Stimulated activated CD8-positive, alpha-beta memory T cell treated with anti-CD3 and anti-CD28 coated beads, Interleukin-15, amount 100 ng/mL, for 24 hours (primary cell): ENCODE measurements around the gene SETDB1.
A peak's percentile ranks its signal among the peaks of the same experiment; 100 is the strongest.
"Not testable (repeated sequence)": the region's sequence is repeated elsewhere in the genome, so short reads cannot be mapped to it uniquely, and the experiment has no call there.

Source experiments
- DNase-seq: peaks from one replicate; pipeline ENCODE4 v3.0.0-alpha.2; 2020; ENCODE audit warnings: low read depth

Gene SETDB1

GRCh38 chr1:150926097-150926741 is at the start of gene SETDB1:
TSS of gene SETDB1 (plus strand) at chr1:150926363. CDS start at chr1:150927715, 1,352 bp downstream.
- DNase-seq, result peak; percentile 70

DNA sequence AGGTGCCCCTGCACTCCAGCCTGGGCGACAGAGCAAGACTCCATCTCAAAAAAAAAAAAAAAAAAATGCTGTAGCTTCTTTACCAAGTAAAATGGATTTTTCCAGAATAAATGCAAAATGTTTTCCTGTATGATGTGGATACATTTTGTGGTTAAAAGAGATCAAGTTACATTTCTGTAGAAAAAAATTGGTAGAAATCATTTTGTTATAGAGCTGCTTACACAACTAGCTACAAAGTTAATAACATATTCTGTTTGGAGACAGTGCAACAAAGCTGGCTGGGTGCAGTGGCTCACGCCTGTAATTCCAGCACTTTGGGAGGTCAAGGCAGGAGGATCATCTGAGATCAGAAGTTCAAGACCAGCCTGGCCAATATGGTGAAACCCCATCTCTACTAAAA is 47.2 kb upstream of the SETDB1 start:
- DNase-seq, result not testable (repeated sequence)

DNA sequence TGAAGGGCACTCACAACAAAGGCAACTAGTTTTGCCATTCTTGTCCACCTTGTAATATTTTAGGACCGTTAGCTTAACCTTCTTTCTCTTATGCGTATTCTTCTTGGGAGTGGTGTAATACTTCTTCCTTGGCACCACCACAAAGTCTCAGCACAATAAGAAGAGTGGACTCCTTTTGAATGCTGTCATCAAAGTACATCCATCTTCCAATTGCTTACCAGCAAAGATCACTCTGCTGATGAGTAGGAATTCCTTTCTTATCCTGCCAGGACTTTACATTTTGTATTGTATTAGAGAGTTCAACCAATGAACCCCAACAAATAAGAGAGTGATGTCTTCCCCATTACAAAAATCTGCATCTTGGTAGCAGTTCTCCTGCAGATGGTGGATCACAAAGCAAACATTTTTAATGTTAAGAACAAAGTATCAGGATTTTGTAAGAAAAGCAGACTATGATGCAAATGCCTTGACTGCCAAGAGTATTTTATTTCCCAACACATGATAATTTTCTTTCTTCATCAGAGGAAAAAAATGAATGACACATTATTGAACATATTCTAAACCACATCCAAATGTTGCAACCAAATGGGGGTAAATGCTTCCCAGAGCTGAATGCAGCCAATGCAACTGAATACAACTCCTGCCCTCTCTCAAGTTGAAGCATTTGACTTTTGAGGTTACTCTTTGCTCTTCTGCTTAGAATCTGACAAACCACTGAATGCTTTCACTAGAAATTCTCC is 44.7 kb upstream of the SETDB1 start:
- DNase-seq, result no peak

DNA sequence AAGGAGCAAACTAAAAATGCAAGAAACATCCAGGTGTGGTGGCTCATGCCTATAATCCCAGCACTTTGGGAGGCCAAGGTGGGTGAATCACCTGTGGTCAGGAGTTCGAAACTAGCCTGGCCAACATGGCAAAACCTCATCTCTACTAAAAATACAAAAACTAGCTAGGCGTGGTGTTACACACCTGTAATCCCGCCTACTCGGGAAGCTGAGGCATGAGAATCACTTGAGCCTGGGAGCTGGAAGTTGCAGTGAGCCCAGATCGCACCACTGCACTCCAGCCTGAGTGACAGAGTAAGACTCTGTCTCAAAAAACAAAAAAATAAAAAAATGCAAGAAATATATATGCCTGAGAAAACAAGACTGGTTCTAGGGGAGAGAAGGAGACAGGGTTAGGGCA is 43.0 kb upstream of the SETDB1 start:
- not testable (repeated sequence) for DNase-seq

DNA sequence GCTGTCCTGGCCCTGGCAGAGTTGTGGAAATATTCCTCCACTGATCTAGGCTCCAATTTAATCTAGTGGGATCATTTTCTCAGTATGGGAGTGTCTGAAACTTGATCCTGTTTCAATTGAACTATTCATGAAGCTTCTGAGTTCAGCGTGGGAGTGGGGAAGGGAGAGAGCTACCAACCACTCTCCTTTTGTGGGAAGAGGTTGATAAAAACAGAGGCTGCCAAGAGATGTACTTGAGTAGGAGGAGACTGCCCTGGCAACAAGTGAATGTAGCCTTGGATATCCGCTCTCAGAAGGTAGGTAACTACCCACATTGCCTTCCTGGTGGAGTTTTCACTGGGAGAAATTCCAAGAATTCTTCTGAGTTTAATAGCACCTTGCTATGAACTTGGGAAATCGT is 39.1 kb upstream of the SETDB1 start, which contains the start of gene CTXND2:
Gene CTXND2, plus strand, starts transcription at position 119 of the 400 bp plus-strand sequence. CDS start 25,179 bp downstream, outside the sequence.
- no peak for DNase-seq

DNA sequence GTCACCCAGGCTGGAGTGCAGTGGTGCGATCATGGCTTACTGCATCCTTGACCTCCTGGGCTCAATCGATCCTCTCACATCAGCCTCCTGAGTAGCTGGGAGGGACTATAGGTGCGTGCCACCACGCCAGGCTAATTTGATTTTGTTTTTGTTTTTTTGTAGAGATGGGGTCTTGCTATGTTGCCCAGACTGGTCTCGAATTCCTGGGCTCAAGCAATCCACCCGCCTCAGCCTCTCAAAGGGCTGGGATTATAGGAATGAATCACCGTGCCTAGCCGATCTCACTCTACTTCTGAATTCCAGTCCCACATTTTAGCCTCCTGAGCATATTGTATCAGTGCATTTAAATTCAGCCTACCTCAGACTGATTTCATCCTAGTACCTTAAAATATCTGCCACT is 37.4 kb upstream of the SETDB1 start:
- no peak for DNase-seq

GRCh38 chr1:150890033-150890416 is 36.1 kb upstream of the SETDB1 start:
- DNase-seq, result no peak

- DNase-seq, result no peak
Measured at GRCh38 chr1:150893336-150893913, 32.7 kb upstream of the SETDB1 start.

- no peak for DNase-seq
Measured at GRCh38 chr1:150895618-150896017, 30.5 kb upstream of the SETDB1 start.

- not testable (repeated sequence) for DNase-seq
Measured at GRCh38 chr1:150899795-150900194, 26.4 kb upstream of the SETDB1 start.

DNA sequence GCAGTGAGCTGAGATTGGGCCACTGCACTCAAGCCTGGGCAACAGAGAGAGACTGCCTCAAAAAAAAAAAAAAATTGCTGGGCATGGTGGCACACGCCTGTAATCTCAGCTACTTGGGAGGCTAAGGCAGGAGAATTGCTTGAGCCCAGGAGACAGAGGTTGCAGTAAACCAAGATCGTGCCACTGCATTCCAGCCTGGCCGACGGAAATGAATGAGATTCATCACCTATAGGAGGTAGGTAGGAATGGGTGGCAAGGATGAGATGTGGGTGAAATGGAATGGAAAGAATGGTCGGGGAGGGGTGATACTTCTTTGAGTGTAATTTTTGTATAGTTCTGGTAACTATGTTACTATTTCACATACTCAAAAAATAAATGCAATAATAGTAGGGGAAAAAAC is 23.8 kb upstream of the SETDB1 start:
- DNase-seq, result no peak

DNA sequence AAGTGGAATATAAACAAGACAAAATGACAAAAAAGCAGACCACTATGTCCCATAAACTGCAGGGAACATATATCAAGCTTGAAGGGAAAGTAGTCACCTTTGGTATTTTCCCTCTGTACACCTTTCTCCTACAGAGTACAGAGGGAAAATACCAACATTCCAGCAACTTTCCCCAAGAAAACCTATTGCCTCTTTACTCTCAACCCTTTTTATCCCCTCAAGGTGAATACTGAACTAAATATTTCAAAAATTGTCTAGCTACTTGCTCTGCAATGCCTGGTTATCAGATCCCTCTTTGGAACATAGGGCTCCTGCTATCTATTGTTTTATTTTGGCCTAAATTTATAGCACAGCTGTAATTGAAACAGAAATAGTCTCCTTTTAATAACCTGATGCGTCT is 23.4 kb upstream of the SETDB1 start:
- DNase-seq, result no peak

DNA sequence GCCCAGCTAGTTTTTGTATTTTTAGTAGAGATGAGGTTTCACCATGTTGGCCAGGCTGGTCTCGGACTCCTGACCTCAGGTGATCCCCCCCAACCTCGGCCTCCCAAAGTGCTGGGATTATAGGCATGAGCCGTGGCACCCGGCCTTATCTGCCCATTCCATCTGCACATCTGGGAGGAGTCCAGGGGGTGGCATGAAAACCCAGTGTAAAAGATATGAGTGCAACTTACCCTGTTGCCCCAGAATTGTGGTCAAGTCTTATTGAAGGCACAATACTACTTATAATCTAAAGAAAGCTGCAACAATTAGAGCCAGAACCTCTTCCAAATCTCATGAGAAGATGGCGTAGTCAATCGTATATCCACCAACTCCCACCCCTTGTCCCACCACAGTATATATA is 20.9 kb upstream of the SETDB1 start:
- no peak for DNase-seq

DNA sequence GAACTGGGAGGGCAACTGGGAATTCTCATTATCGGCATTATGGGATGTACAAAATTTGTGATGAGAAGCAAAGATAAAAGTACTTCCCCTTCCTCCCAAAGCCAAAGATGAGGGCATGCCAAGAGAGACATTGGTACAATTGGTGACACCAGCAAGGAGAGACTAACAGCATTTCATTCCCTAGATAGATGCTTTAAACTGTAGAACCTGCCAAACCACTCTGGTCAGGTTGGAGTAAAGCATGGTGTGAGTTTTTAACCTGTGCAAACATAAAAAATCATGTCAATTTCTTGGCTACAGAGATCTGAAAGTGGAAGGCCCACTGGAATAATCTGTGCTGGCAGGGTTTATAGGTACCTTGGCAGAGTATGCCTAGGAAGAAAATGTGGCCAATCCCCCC is 19.8 kb upstream of the SETDB1 start:
- DNase-seq, result no peak

- no peak for DNase-seq
Measured at GRCh38 chr1:150906813-150907212, 19.4 kb upstream of the SETDB1 start.

- no peak for DNase-seq
Measured at GRCh38 chr1:150909585-150910180, 16.5 kb upstream of the SETDB1 start.

GRCh38 chr1:150912623-150913022 is 13.5 kb upstream of the SETDB1 start:
- no peak for DNase-seq

DNA sequence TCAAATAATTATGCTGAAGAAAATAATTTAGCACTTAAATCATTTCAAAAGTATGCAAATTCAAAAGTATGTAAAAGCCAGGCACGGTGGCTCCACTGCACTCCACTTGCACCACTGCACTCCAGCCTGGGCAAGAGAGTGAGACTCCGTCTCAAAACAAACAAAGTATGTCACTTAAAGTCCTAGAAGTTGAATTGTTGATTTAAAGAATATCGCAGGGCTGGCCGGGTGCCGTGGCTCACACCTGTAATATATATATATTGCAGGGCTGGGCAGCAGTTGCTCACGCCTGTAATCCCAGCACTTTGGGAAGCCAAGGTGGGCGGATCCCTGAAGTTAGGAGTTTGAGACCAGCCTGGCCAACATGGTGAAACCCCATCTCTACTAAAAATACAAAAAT is 8.8 kb upstream of the SETDB1 start:
- no peak for DNase-seq

DNA sequence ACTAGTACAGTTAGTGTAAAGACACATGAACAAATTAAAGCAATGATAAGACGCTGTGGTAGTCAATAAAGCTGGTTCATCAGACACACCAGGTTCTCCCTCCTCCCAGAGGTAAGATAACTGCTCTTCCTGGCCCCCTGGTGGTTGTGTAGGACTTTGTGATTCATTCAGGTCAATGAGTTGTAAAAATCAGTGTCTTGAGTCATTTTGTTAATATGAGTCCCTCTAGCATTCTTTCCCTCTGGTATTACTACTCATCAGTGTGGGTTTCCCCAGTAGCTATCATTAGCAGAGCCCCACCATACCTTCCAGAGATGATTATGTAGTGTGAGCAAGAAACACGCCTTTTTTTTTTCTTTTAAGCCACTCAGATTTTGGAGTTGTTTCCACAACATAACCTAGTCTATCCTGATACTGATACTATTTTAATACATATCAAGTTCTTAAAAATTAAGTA is 3.6 kb upstream of the SETDB1 start:
- DNase-seq, result no peak

- no peak for DNase-seq
Measured at GRCh38 chr1:150925080-150925479, 1.1 kb upstream of the SETDB1 start.

DNA sequence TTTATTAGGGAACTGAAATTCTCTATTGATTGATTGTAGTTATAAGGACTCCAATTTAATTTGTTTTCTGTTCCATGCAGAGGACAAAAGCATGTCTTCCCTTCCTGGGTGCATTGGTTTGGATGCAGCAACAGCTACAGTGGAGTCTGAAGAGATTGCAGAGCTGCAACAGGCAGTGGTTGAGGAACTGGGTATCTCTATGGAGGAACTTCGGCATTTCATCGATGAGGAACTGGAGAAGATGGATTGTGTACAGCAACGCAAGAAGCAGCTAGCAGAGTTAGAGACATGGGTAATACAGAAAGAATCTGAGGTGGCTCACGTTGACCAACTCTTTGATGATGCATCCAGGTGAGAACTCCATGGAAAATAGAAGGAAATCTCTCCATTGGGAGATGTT is 1.5 kb downstream of the SETDB1 start:
- DNase-seq, result no peak

DNA sequence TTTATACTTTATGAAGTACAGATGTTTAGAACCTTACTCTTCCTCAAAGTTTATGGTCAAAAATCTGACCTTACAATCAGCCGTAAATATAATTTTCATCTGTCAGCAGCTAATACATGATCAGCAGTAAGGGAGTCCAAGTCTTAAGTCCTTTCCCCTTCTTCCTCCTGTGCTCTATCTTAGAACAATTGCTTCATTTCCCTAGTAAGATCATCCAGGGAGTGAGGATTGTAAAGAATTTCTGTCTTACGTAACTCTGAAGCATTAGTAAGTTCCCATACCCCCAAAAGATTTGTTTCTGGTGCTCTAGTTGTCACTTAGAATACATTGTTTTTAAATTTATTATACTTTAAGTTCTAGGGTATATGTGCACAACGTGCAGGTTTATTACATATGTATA is 2.1 kb downstream of the SETDB1 start:
- DNase-seq, result no peak

- DNase-seq, result not testable (repeated sequence)
Measured at GRCh38 chr1:150928775-150929174, 2.6 kb downstream of the SETDB1 start.
